NB4 (cell line): Measurements from ENCODE around the gene NAV1.

Experiments
- DNase-seq: peaks from one replicate; pipeline ENCODE4 v3.0.0; 2010; ENCODE audit warnings: low read depth
- H3K4me3 ChIP-seq: one replicate; pipeline ENCODE4 v1.5.1; 2011; ENCODE audit warnings: mild to moderate bottlenecking, low read depth, low read length, moderate library complexity
- MYC ChIP-seq: IDR thresholded peaks from 2 replicates; pipeline ENCODE4 v1.6.1; 2011; ENCODE audit warnings: low read depth, low read length
- POLR2A ChIP-seq: IDR thresholded peaks from 2 replicates; pipeline ENCODE4 v1.6.1; 2011; ENCODE audit warnings: mild to moderate bottlenecking; ENCODE audit not compliant: insufficient read length; ENCODE audit errors: extremely low read depth
- TF ChIP-seq, protein P1 (sequence below): IDR thresholded peaks from one replicate; pipeline ENCODE4 v1.5.1; 2012; ENCODE audit warnings: low read depth, low read length
- TF ChIP-seq, protein P2 (sequence below): IDR thresholded peaks from 2 replicates; pipeline ENCODE4 v1.6.1; 2011; ENCODE audit warnings: low read depth, low read length

NAV1 gene

GRCh38 chr1:201499191-201499590 is 39.7 kb upstream of the NAV1 start:
- DNase-seq = no peak
- no peak overlapping the region for H3K4me3 ChIP-seq
- TF ChIP-seq, protein P1, sequence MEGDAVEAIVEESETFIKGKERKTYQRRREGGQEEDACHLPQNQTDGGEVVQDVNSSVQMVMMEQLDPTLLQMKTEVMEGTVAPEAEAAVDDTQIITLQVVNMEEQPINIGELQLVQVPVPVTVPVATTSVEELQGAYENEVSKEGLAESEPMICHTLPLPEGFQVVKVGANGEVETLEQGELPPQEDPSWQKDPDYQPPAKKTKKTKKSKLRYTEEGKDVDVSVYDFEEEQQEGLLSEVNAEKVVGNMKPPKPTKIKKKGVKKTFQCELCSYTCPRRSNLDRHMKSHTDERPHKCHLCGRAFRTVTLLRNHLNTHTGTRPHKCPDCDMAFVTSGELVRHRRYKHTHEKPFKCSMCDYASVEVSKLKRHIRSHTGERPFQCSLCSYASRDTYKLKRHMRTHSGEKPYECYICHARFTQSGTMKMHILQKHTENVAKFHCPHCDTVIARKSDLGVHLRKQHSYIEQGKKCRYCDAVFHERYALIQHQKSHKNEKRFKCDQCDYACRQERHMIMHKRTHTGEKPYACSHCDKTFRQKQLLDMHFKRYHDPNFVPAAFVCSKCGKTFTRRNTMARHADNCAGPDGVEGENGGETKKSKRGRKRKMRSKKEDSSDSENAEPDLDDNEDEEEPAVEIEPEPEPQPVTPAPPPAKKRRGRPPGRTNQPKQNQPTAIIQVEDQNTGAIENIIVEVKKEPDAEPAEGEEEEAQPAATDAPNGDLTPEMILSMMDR = no peak
- no peak for TF ChIP-seq POLR2A
- TF ChIP-seq, protein P2, sequence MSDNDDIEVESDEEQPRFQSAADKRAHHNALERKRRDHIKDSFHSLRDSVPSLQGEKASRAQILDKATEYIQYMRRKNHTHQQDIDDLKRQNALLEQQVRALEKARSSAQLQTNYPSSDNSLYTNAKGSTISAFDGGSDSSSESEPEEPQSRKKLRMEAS = no peak
- no peak for TF ChIP-seq MYC

GRCh38 chr1:201499795-201500669 is 38.9 kb upstream of the NAV1 start:
- no peak for DNase-seq
- no peak overlapping the region for H3K4me3 ChIP-seq
- TF ChIP-seq, protein P1 = no peak
- TF ChIP-seq, protein P2 = no peak
- TF ChIP-seq POLR2A = no peak

DNA sequence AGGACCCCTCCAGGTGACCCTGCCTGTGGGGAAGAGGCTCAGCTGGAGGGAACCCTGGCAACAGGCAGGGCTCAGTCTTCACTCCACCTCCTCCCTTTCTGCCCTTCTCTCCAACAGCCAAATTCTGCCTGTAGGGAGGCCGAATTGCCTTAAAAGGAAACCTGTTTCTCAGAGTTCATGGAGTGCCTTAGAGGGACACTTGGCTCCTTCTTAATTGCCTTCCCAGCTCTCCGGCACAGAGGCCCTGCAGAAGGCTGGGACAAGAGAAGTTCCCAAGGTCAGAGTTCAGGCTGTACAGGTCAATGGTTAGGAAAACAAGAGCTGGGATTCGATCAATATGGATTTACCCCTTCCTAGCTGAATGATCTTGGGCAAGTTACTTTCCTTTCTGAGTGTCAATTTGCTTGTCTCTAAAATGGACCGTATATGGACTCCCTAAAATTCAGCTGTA is 38.2 kb upstream of the NAV1 start:
- H3K4me3 ChIP-seq = no peak overlapping the region
- no peak for DNase-seq
- TF ChIP-seq, protein P2 = no peak
- no peak for TF ChIP-seq MYC

DNA sequence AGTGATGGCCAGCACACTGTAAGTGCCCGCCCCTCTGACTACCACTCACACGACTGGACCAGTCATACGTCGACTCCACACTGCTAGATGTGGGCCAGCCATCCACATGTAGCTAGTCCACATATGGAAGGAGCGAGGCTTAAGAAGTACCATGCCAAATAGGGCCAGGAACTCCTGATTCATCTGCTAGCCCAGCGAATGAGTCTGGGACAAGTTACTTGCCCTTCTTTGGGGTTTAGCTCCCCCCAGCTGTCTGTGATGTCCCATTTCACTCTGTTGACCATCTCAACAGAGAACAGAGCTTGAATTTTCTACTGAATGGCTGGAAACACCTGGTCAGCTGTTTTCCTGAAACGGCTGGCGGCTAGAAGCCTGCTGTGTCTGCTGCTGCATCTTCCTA is 37.8 kb upstream of the NAV1 start:
- no peak for DNase-seq
- no peak overlapping the region for H3K4me3 ChIP-seq
- no peak for TF ChIP-seq MYC
- TF ChIP-seq, protein P2 = no peak
- TF ChIP-seq, protein P1 = no peak
- TF ChIP-seq POLR2A = no peak

DNA sequence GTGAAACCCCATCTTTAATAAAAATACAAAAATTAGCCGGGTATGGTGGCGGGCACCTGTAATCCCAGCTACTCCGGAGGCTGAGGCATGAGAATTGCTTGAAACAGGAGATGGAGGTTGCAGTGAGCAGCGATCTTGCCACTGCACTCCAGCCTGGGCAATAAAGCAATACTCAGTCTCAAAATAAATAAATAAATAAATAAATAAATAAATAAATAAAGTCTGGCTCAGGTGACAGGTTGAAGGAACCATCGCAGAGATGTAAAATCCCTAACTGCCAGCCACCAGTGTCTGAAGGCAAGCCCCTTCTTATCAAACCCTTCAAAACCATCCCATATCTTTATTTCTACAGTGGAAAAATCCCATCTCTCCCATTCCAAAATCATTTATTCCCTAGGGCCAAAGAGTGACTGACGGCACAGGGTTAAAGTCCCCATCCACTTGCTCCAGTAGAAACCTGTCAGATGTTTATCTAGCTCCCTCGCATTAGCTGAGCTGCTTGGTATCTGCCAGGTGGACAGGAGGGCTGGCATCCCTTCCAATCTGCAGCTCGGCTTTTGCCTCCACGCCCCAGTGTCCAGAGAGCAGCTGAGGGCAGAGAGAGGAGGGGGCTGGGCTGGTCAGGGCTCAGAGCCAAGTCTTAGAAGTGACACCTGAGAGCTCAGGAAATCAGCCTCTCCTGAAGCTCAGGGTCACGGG is 37.0 kb upstream of the NAV1 start:
- no peak overlapping the region for H3K4me3 ChIP-seq
- DNase-seq = no peak
- TF ChIP-seq, protein P1 = no peak
- TF ChIP-seq MYC = no peak
- TF ChIP-seq POLR2A = no peak

DNA sequence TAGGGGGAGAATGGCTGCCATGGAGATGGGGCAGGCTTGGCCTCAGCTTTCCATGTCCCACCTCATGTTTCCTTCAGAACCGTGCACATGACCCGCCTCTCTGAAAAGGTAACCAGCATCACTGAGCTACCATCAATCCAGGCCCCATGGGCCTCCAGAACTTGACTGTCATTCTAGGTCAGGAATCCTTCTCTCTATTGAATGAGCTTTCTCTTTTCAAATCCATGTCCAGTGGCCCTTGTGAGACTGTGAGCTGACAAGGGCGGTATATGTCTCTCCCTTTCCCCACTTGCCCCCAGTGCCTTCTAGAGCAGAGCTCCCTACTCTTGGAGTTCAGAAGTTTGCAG is 36.4 kb upstream of the NAV1 start:
- DNase-seq = no peak
- H3K4me3 ChIP-seq = no peak overlapping the region
- TF ChIP-seq, protein P2 = no peak
- TF ChIP-seq POLR2A (no peak), MYC (no peak)
- TF ChIP-seq, protein P1 = no peak
